GM18909 (cell line): ENCODE measurements around the gene ATG2A.
"Not testable (repeated sequence)": the region's sequence is repeated elsewhere in the genome, so short reads cannot be mapped to it uniquely, and the experiment has no call there.

Experiments
- ATAC-seq: cut with Tn5 transposase; IDR thresholded peaks from one replicate; pipeline ENCODE4 v1.9.1; 2021; ENCODE audit warnings: mild to moderate bottlenecking; ENCODE audit not compliant: unreplicated experiment, poor library complexity

Gene ATG2A

DNA sequence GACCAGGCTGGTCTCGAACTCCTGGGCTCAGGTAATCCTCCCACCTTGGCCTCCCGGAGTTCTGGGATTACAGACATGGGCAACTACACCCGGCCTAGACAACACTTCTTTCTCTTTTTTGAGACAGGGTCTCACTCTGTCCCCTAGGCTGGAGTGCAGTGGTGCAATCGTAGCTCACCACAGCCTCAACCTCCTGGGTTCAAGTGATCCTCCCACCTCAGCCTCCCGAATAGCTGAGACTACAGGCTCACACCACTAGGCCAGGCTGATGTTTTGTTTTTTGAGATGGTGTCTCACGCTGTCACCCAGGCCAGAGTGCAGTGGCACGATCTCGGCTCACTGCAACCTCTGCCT lies 71.3 kb downstream of the ATG2A start:
- ATAC-seq = not testable (repeated sequence)

DNA sequence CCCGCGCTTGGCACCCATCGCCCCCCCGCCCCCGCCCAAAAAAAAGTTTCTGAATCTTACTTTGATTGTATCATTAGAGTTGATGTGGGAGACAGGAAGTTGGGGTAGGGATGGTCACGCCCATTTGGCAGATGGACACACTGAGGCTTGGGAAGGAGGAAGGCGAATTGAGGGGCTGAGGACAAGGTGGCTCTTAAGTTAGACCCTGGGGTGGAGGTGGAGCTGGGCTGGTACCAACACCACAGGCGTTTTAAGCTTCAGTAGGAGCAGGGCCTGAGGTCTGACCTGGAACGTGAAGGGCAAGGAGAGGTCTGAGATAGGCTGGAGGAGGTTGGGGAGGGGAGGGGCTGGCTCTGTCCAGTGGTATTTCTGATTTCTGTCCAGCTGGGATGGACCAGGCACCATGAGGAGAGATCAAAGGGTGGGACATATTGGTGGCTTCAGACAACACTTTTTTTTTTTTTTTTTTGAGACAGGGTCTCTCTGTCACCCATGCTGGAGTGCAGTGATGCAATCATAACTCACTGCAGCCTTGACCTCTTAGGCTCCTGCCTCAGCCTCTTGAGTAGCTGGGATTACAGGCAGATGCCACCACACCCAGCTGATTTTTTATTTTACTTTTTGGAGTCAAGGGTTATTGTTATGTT lies 71.8 kb downstream of the ATG2A start:
- no peak for ATAC-seq
